ENCODE measurements around the gene CHAD. TPM values are rescaled to one million over a fixed set of nuclear protein-coding genes. Genes with fewer than 3 reads are reported as not detected.

CHAD gene
- total and polyA plus RNA-seq, 3 experiments from 2014 or later: not detected

- H3K4me3 Mint-ChIP-seq: no peak overlapping the region
- ChIA-PET CTCF (interaction anchor here (1.0 to 1.2 kb wide), 2 partner anchors 8 to 14 kb away, joined by 3 to 4 read pairs; no protein-coding TSS in a partner anchor), POLR2A (no interaction called here)
- H3K36me3 Mint-ChIP-seq: peaks cover 2 to 46% (median 3%) of the 10 kb centered on the region in 3 donors
- no peak overlapping the region for H3K27ac ChIP-seq (ENCODE audit: low read depth, low read length)
- H3K4me3 ChIP-seq (ENCODE audit: low read length): no peak overlapping the region
- no peaks in the 10 kb centered on the region for H3K27me3 Mint-ChIP-seq
- H3K4me1 ChIP-seq (ENCODE audit: insufficient read depth, low read length): no peaks in the 10 kb centered on the region
- no peaks in the 10 kb centered on the region for H3K9me3 ChIP-seq (ENCODE audit: low read length)
- H3K9me3 Mint-ChIP-seq: no peaks in the 10 kb centered on the region
- H3K27ac Mint-ChIP-seq: no peak overlapping the region
- H3K36me3 ChIP-seq (ENCODE audit: insufficient read depth, low read length): peaks cover 8% of the 10 kb centered on the region
- peaks cover 0 to 4% (median 4%) of the 10 kb centered on the region in 3 donors for H3K4me1 Mint-ChIP-seq
- no peaks in the 10 kb centered on the region for H3K27me3 ChIP-seq (ENCODE audit: insufficient read depth, low read length, poor library complexity, severe bottlenecking)
- DNase-seq: no peak
These were observed 18.8 kb upstream of the CHAD start for GRCh38 chr17:50487213-50488096.

- H3K27me3 Mint-ChIP-seq: no peaks in the 10 kb centered on the region
- Histone ChIP-seq H3K36me3 (ENCODE audit: insufficient read depth, low read length) (peaks cover 13% of the 10 kb centered on the region), H3K9me3 (ENCODE audit: low read length) (no peaks in the 10 kb centered on the region), H3K4me1 (ENCODE audit: insufficient read depth, low read length) (peaks cover 7% of the 10 kb centered on the region), H3K4me3 (ENCODE audit: low read length) (no peak overlapping the region), H3K27me3 (ENCODE audit: insufficient read depth, low read length, poor library complexity, severe bottlenecking) (no peaks in the 10 kb centered on the region), H3K27ac (ENCODE audit: low read depth, low read length) (no peak overlapping the region)
- no peak for DNase-seq
- H3K9me3 Mint-ChIP-seq: no peaks in the 10 kb centered on the region
- H3K36me3 Mint-ChIP-seq: peaks cover 2 to 54% (median 3%) of the 10 kb centered on the region in 3 donors
- ChIA-PET POLR2A (interaction anchor here (0.6 kb wide), 1 partner anchor 63 kb away, joined by 6 read pairs; no protein-coding TSS in a partner anchor), CTCF (interaction anchor here (1.1 to 1.3 kb wide), 3 partner anchors 11 to 123 kb away, joined by 3 to 4 read pairs (median 3); no protein-coding TSS in a partner anchor)
- no peak overlapping the region for H3K4me3 Mint-ChIP-seq
- H3K27ac Mint-ChIP-seq: peak overlapping the region in 2 of 8 donors; percentile 4 to 73
- H3K4me1 Mint-ChIP-seq: peaks cover 11 to 23% (median 21%) of the 10 kb centered on the region in 3 donors
These were observed 15.9 kb upstream of the CHAD start for GRCh38 chr17:50484386-50485155.

- CTCF ChIA-PET: interaction anchor here (0.6 to 1.3 kb wide), 3 partner anchors 10 to 211 kb away, joined by 3 to 5 read pairs (median 4); no protein-coding TSS in a partner anchor
- POLR2A ChIA-PET: interaction anchor here (0.7 kb wide), 1 partner anchor 312 kb away, joined by 3 read pairs; no protein-coding TSS in a partner anchor
- no peak for DNase-seq
These were observed 14.6 kb upstream of the CHAD start for GRCh38 chr17:50483266-50483665.

GRCh38 chr17:50482516-50482915 lies 13.8 kb upstream of the CHAD start:
- Mint-ChIP-seq H3K4me3 (peak overlapping the region in 1 of 7 donors; percentile 50), H3K4me1 (peaks cover 17 to 35% (median 32%) of the 10 kb centered on the region in 3 donors), H3K27me3 (no peaks in the 10 kb centered on the region), H3K27ac (peak overlapping the region; percentile 17 to 90 (median 63)), H3K36me3 (peaks cover 2 to 54% (median 3%) of the 10 kb centered on the region in 3 donors), H3K9me3 (no peaks in the 10 kb centered on the region)
- ChIA-PET POLR2A (no interaction called here), CTCF (interaction anchor here (0.6 to 1.1 kb wide), 5 partner anchors 10 to 390 kb away, joined by 3 to 5 read pairs (median 3); no protein-coding TSS in a partner anchor)
- no peaks in the 10 kb centered on the region for H3K27me3 ChIP-seq (ENCODE audit: insufficient read depth, low read length, poor library complexity, severe bottlenecking)
- DNase-seq: peak; percentile 53 to 74 (median 60)
- peaks cover 13% of the 10 kb centered on the region for H3K36me3 ChIP-seq (ENCODE audit: insufficient read depth, low read length)
- no peak overlapping the region for H3K4me3 ChIP-seq (ENCODE audit: low read length)
- H3K4me1 ChIP-seq (ENCODE audit: insufficient read depth, low read length): peaks cover 16% of the 10 kb centered on the region
- no peaks in the 10 kb centered on the region for H3K9me3 ChIP-seq (ENCODE audit: low read length)
- H3K27ac ChIP-seq (ENCODE audit: low read depth, low read length): no peak overlapping the region

More at GRCh38 chr17:50483266-50483665, 14.6 kb upstream of the CHAD start:
- no peak overlapping the region for H3K4me3 Mint-ChIP-seq
- peaks cover 13% of the 10 kb centered on the region for H3K36me3 ChIP-seq (ENCODE audit: insufficient read depth, low read length)
- peaks cover 15 to 31% (median 28%) of the 10 kb centered on the region in 3 donors for H3K4me1 Mint-ChIP-seq
- no peaks in the 10 kb centered on the region for H3K9me3 Mint-ChIP-seq
- no peak overlapping the region for H3K27ac ChIP-seq (ENCODE audit: low read depth, low read length)
- no peak overlapping the region for H3K4me3 ChIP-seq (ENCODE audit: low read length)
- no peak overlapping the region for H3K27ac Mint-ChIP-seq
- H3K27me3 ChIP-seq (ENCODE audit: insufficient read depth, low read length, poor library complexity, severe bottlenecking): no peaks in the 10 kb centered on the region
- H3K36me3 Mint-ChIP-seq: peaks cover 2 to 54% (median 3%) of the 10 kb centered on the region in 3 donors
- H3K4me1 ChIP-seq (ENCODE audit: insufficient read depth, low read length): peaks cover 10% of the 10 kb centered on the region
- H3K27me3 Mint-ChIP-seq: no peaks in the 10 kb centered on the region
- no peaks in the 10 kb centered on the region for H3K9me3 ChIP-seq (ENCODE audit: low read length)

GRCh38 chr17:50482110-50482509 lies 13.4 kb upstream of the CHAD start:
- H3K27me3 ChIP-seq (ENCODE audit: insufficient read depth, low read length, poor library complexity, severe bottlenecking): no peaks in the 10 kb centered on the region
- no peaks in the 10 kb centered on the region for H3K9me3 Mint-ChIP-seq
- CTCF ChIA-PET: interaction anchor here (0.6 to 1.1 kb wide), 3 partner anchors 9 to 389 kb away, joined by 3 read pairs; no protein-coding TSS in a partner anchor

GRCh38 chr17:50481648-50482047 lies 13.0 kb upstream of the CHAD start:
- POLR2A ChIA-PET: no interaction called here
- H3K36me3 Mint-ChIP-seq: peaks cover 2 to 49% (median 3%) of the 10 kb centered on the region in 3 donors
- CTCF ChIA-PET: interaction anchor here (0.6 to 1.1 kb wide), 3 partner anchors 9 to 389 kb away, joined by 3 read pairs; no protein-coding TSS in a partner anchor

More at GRCh38 chr17:50482110-50482509, 13.4 kb upstream of the CHAD start:
- POLR2A ChIA-PET: no interaction called here
- Histone ChIP-seq H3K4me3 (ENCODE audit: low read length) (no peak overlapping the region), H3K9me3 (ENCODE audit: low read length) (no peaks in the 10 kb centered on the region), H3K27ac (ENCODE audit: low read depth, low read length) (no peak overlapping the region), H3K36me3 (ENCODE audit: insufficient read depth, low read length) (peaks cover 13% of the 10 kb centered on the region), H3K4me1 (ENCODE audit: insufficient read depth, low read length) (peaks cover 16% of the 10 kb centered on the region)
- peaks cover 2 to 50% (median 3%) of the 10 kb centered on the region in 3 donors for H3K36me3 Mint-ChIP-seq
- no peak for DNase-seq
- H3K27me3 Mint-ChIP-seq: no peaks in the 10 kb centered on the region
- H3K27ac Mint-ChIP-seq: peak overlapping the region in 2 of 8 donors; percentile 17 to 66
- peaks cover 17 to 35% (median 32%) of the 10 kb centered on the region in 3 donors for H3K4me1 Mint-ChIP-seq
- peak overlapping the region in 1 of 7 donors; percentile 50 for H3K4me3 Mint-ChIP-seq

GRCh38 chr17:50480854-50481490 lies 12.3 kb upstream of the CHAD start:
- CTCF ChIA-PET: no interaction called here
- H3K27ac Mint-ChIP-seq: peak overlapping the region in 2 of 8 donors; percentile 36 to 81

More at GRCh38 chr17:50481648-50482047, 13.0 kb upstream of the CHAD start:
- no peak for DNase-seq
- no peak overlapping the region for H3K27ac ChIP-seq (ENCODE audit: low read depth, low read length)
- Mint-ChIP-seq H3K4me3 (no peak overlapping the region), H3K4me1 (peaks cover 17 to 35% (median 32%) of the 10 kb centered on the region in 3 donors), H3K27me3 (no peaks in the 10 kb centered on the region), H3K27ac (peak overlapping the region in 1 of 8 donors; percentile 17), H3K9me3 (no peaks in the 10 kb centered on the region)
- H3K36me3 ChIP-seq (ENCODE audit: insufficient read depth, low read length): peaks cover 13% of the 10 kb centered on the region
- no peaks in the 10 kb centered on the region for H3K9me3 ChIP-seq (ENCODE audit: low read length)
- no peak overlapping the region for H3K4me3 ChIP-seq (ENCODE audit: low read length)
- peaks cover 16% of the 10 kb centered on the region for H3K4me1 ChIP-seq (ENCODE audit: insufficient read depth, low read length)
- no peaks in the 10 kb centered on the region for H3K27me3 ChIP-seq (ENCODE audit: insufficient read depth, low read length, poor library complexity, severe bottlenecking)

More at GRCh38 chr17:50480854-50481490, 12.3 kb upstream of the CHAD start:
- peaks cover 2 to 46% (median 3%) of the 10 kb centered on the region in 3 donors for H3K36me3 Mint-ChIP-seq
- Histone ChIP-seq H3K9me3 (ENCODE audit: low read length) (no peaks in the 10 kb centered on the region), H3K27me3 (ENCODE audit: insufficient read depth, low read length, poor library complexity, severe bottlenecking) (no peaks in the 10 kb centered on the region), H3K4me1 (ENCODE audit: insufficient read depth, low read length) (peaks cover 16% of the 10 kb centered on the region), H3K27ac (ENCODE audit: low read depth, low read length) (no peak overlapping the region), H3K4me3 (ENCODE audit: low read length) (no peak overlapping the region), H3K36me3 (ENCODE audit: insufficient read depth, low read length) (peaks cover 12% of the 10 kb centered on the region)
- no peaks in the 10 kb centered on the region for H3K27me3 Mint-ChIP-seq
- POLR2A ChIA-PET: no interaction called here
- peaks cover 17 to 35% (median 32%) of the 10 kb centered on the region in 3 donors for H3K4me1 Mint-ChIP-seq
- H3K4me3 Mint-ChIP-seq: peak overlapping the region in 3 of 7 donors; percentile 19 to 70 (median 28)
- DNase-seq: no peak
- H3K9me3 Mint-ChIP-seq: no peaks in the 10 kb centered on the region
